GM12878 (cell line): ENCODE measurements around the gene TEX9. TPM values are rescaled to one million over a fixed set of nuclear protein-coding genes. Genes with fewer than 3 reads are reported as not detected.

Experiments
- ATAC-seq: fragments of 200-7000 bp; cut with Tn5 transposase; 3 replicates; pipeline ENCODE4 v1.9.1; 2020; ENCODE audit warnings: mild to moderate bottlenecking, moderate library complexity
- BruUV-seq: library from RNA; stranded (reverse); fragments of 400-500 nt; replicated peaks from 2 replicates; lab custom pipeline; 2021; lab: Mats Ljungman, UMichigan
- CTCF ChIA-PET: fragments of 300-600 bp; sonication (Branson Sonifier 250); formaldehyde crosslinking; extraction: SDS; loops from one replicate; lab custom pipeline; 2021; ENCODE audit warnings: inconsistent platforms; lab: Yijun Ruan, JAX
- POLR2A ChIA-PET: fragments of 350-600 bp; formaldehyde crosslinking; extraction: SDS; loops from one replicate; lab custom pipeline; 2021; ENCODE audit warnings: inconsistent platforms; lab: Charles Lee
- RAD21 ChIA-PET: fragments of 300-600 bp; sonication (Branson Sonifier 250); formaldehyde crosslinking; loops from one replicate; lab custom pipeline; 2023; ENCODE audit warnings: antibody characterized with exemption; ENCODE audit not compliant: unreplicated experiment; lab: Charles Lee
- SMC1A ChIA-PET: fragments of 300-600 bp; sonication (Branson Sonifier 250); formaldehyde crosslinking; loops from one replicate; lab custom pipeline; 2023; ENCODE audit not compliant: unreplicated experiment, uncharacterized antibody; lab: Charles Lee
- DNase-seq: peaks from one replicate; pipeline ENCODE4 v3.0.0-alpha.2; 2011; ENCODE audit warnings: low read depth, low spot score
- FAIRE-seq: peaks from 3 replicates; lab custom pipeline; 2011; peaks lifted over from hg19 to GRCh38; lab: Jason Lieb, UNC
- H2AFZ ChIP-seq: 2 replicates; pipeline ENCODE4 v1.6.0; 2011; ENCODE audit warnings: low read depth, low read length, control low read depth; ENCODE audit not compliant: control insufficient read depth
- H3K27ac ChIP-seq: 2 replicates; pipeline ENCODE4 v1.5.1; 2011; ENCODE audit warnings: control low read depth; ENCODE audit not compliant: control insufficient read depth, insufficient read depth
- H3K27me3 ChIP-seq, 2 experiments: replicated peaks in 1 of 2; 2 replicates each; pipeline versions ENCODE4 v1.6.0 to v1.6.1; 2011; ENCODE audit warnings: low read length in 1 of 2; ENCODE audit not compliant: control insufficient read depth in 2 of 2, insufficient read depth in 2 of 2
- H3K36me3 ChIP-seq, 2 experiments: 2 replicates each; pipeline ENCODE4 v1.5.1; 2011; ENCODE audit warnings: low read length in 1 of 2; ENCODE audit not compliant: control insufficient read depth in 2 of 2, insufficient read depth in 2 of 2
- H3K4me1 ChIP-seq: 2 replicates; pipeline ENCODE4 v1.6.1; 2011; ENCODE audit warnings: mild to moderate bottlenecking, low read length, moderate library complexity, mixed read lengths; ENCODE audit not compliant: control insufficient read depth, insufficient read depth
- H3K4me2 ChIP-seq: 2 replicates; pipeline ENCODE4 v1.6.0; 2011; ENCODE audit warnings: control low read depth; ENCODE audit not compliant: control insufficient read depth, insufficient read depth
- H3K4me3 ChIP-seq: fragments of 200-600 bp; sonication (generic); 2 replicates; pipeline ENCODE4 v1.5.1; 2016
- H3K79me2 ChIP-seq: 2 replicates; pipeline ENCODE4 v1.6.0; 2011; ENCODE audit warnings: low read length; ENCODE audit not compliant: control insufficient read depth, insufficient read depth
- H3K9ac ChIP-seq: 2 replicates; pipeline ENCODE4 v1.8.0; 2011; ENCODE audit warnings: low read length, control low read depth, mixed read lengths; ENCODE audit not compliant: control insufficient read depth, insufficient read depth
- H3K9me3 ChIP-seq: replicated peaks from 3 replicates; pipeline ENCODE4 v1.5.1; 2011; ENCODE audit warnings: mild to moderate bottlenecking, low read length; ENCODE audit not compliant: control insufficient read depth, insufficient read depth
- H4K20me1 ChIP-seq: 2 replicates; pipeline ENCODE4 v1.6.0; 2011; ENCODE audit not compliant: control insufficient read depth, insufficient read depth
- ATF2 ChIP-seq: IDR thresholded peaks from 2 replicates; pipeline ENCODE4 v1.6.1; 2012; ENCODE audit warnings: low read length, inconsistent platforms
- CBX5 ChIP-seq: sonication (generic); IDR thresholded peaks from 2 replicates; pipeline ENCODE4 v1.6.1; 2016; ENCODE audit warnings: low read depth, moderate library complexity, mild to moderate bottlenecking, inconsistent platforms
- E2F4 ChIP-seq: IDR thresholded peaks from 2 replicates; pipeline ENCODE4 v1.6.1; 2012; ENCODE audit warnings: low read depth, low read length, improper control_type of control experiment
- EED ChIP-seq: sonication (generic); IDR thresholded peaks from 2 replicates; pipeline ENCODE4 v1.6.1; 2016; ENCODE audit warnings: antibody characterized with exemption, low read depth
- EZH2 ChIP-seq: IDR thresholded peaks from 2 replicates; pipeline ENCODE4 v1.6.1; 2012; ENCODE audit warnings: low read depth, mild to moderate bottlenecking, control low read depth, inconsistent platforms, low read length, borderline replicate concordance; ENCODE audit not compliant: control insufficient read depth
- MAX ChIP-seq: IDR thresholded peaks from 2 replicates; pipeline ENCODE4 v1.6.1; 2012; ENCODE audit warnings: low read depth, low read length, improper control_type of control experiment
- MTA2 ChIP-seq: fragments of 450-650 bp; IDR thresholded peaks from 2 replicates; pipeline ENCODE4 v1.6.1; 2016; ENCODE audit warnings: low read depth, mild to moderate bottlenecking, moderate library complexity
- NR2C2 ChIP-seq: IDR thresholded peaks from 2 replicates; pipeline ENCODE4 v1.6.1; 2011; ENCODE audit warnings: borderline replicate concordance, low read depth; ENCODE audit not compliant: control insufficient read depth, insufficient read length
- PBX3 ChIP-seq: IDR thresholded peaks from 2 replicates; pipeline ENCODE4 v1.6.1; 2011; ENCODE audit warnings: mild to moderate bottlenecking, low read depth, low read length, moderate library complexity; ENCODE audit not compliant: insufficient replicate concordance
- PRDM15 ChIP-seq: fragments of 450-650 bp; formaldehyde crosslinking; IDR thresholded peaks from 2 replicates; pipeline ENCODE4 v1.4.0; 2020; ENCODE audit warnings: mild to moderate bottlenecking, moderate library complexity
- RAD21 ChIP-seq: IDR thresholded peaks from 2 replicates; pipeline ENCODE4 v1.6.1; 2011; ENCODE audit warnings: mild to moderate bottlenecking, low read depth, low read length, moderate library complexity; ENCODE audit not compliant: insufficient read depth
- SMAD1 ChIP-seq: fragments of 450-650 bp; IDR thresholded peaks from 2 replicates; pipeline ENCODE4 v1.6.1; 2018; ENCODE audit warnings: mild to moderate bottlenecking, low read depth; ENCODE audit not compliant: partially characterized antibody
- SREBF1 ChIP-seq: IDR thresholded peaks from 2 replicates; pipeline ENCODE4 v1.6.1; 2012; ENCODE audit warnings: mild to moderate bottlenecking, low read length
- WRNIP1 ChIP-seq: IDR thresholded peaks from 2 replicates; pipeline ENCODE4 v1.6.1; 2011; ENCODE audit warnings: low read depth, low read length, improper control_type of control experiment, borderline replicate concordance
- YY1 ChIP-seq: IDR thresholded peaks from 2 replicates; pipeline ENCODE4 v1.6.1; 2011; ENCODE audit warnings: low read depth, mild to moderate bottlenecking, low read length
- WGBS: methylation state at CpG from one replicate; pipeline ENCODE4 v1.1.6; 2016; ENCODE audit warnings: low lambda C conversion rate; ENCODE audit not compliant: insufficient replicate concordance, insufficient coverage; ENCODE audit errors: missing lambda C conversion rate; 5-methylcytosine and 5-hydroxymethylcytosine counted together
- in situ Hi-C: fragments of 300-500 bp; cut with MboI; formaldehyde crosslinking; loops from 9 replicates; pipeline ENCODE4 v1.14.3; 2018; ENCODE audit warnings: mixed read lengths
- intact Hi-C: fragments of 100-400 bp; cut with micrococcal nuclease; formaldehyde crosslinking; loops from one replicate; pipeline ENCODE4 v1.14.2; 2022; ENCODE audit not compliant: unreplicated experiment
- polyA plus RNA-seq, 11 experiments: library from polyadenylated mRNA; depleted of rRNA in 4 of 11; unstranded in 6 of 11; stranded (reverse) in 5 of 11; fragments of >200 nt; fragmentation: Nextera tagmentation in 4 of 11; fragmentation: Illumina TruSeq in 1 of 11; extraction: Ambion mirVana in 4 of 11; extraction: Trizol in 1 of 11; gene quantifications; 1 replicate in 1 of 11; 2 replicates in 10 of 11; pipeline versions ENCODE4 v1.2.1 to v1.2.3, GENCODE V29; 2011 to 2016; ENCODE audit warnings: inconsistent platforms in 2 of 11, missing spikeins in 2 of 11, low read depth in 1 of 11
- total RNA-seq, 4 experiments: library from RNA; depleted of rRNA in 3 of 4; stranded (reverse); fragments of >200 nt in 3 of 4; fragmentation: Illumina TruSeq in 1 of 4; extraction: Trizol in 1 of 4; gene quantifications; 2 replicates each; pipeline versions ENCODE4 v1.2.1 to v1.2.3, GENCODE V29; 2013 to 2021

Gene TEX9
- total and polyA plus RNA-seq, 10 of the 15 experiments (the other 5 are each of a cell fraction or from before 2014, with no cell fraction given) = 9.0 to 155 (median 70.0) TPM

GRCh38 chr15:56440214-56440770 lies 75.1 kb downstream of the TEX9 start:
- Histone ChIP-seq H3K79me2 (no peaks in the 10 kb centered on the region), H3K4me1 (no peaks in the 10 kb centered on the region), H3K27ac (no peak overlapping the region), H3K4me2 (no peak overlapping the region), H3K9me3 (no peaks in the 10 kb centered on the region), H2AFZ (no peak overlapping the region), H4K20me1 (no peaks in the 10 kb centered on the region), H3K36me3 (no peaks in the 10 kb centered on the region), H3K4me3 (no peak overlapping the region), H3K27me3 (no peaks in the 10 kb centered on the region), H3K9ac (no peak overlapping the region)
- intact Hi-C loops (no loop called here), in situ Hi-C loops (loop anchor here (25.0 kb wide), 1 partner anchor 778 kb away; no protein-coding TSS in a partner anchor)
- ChIA-PET SMC1A (interaction anchor here (0.9 kb wide), 1 partner anchor 10 kb away, joined by 3 read pairs; no protein-coding TSS in a partner anchor), CTCF (interaction anchor here (0.6 to 1.1 kb wide), 3 partner anchors 10 to 188 kb away, joined by 3 read pairs; no protein-coding TSS in a partner anchor), RAD21 (interaction anchor here (0.6 kb wide), 1 partner anchor 179 kb away, joined by 3 read pairs; no protein-coding TSS in a partner anchor), POLR2A (no interaction called here)
- no TSS peak for BruUV-seq
- 89% methylated on average over 1 of the region's 1 CpG for WGBS
- FAIRE-seq (no peak), ATAC-seq (no peak), DNase-seq (no peak)
- TF ChIP-seq MAX (no peak), PBX3 (no peak), RAD21 (no peak), ATF2 (no peak), EZH2 (no peak), YY1 (no peak), SREBF1 (no peak), CBX5 (no peak), E2F4 (no peak), NR2C2 (no peak), EED (no peak), WRNIP1 (no peak), PRDM15 (CRISPR knock-in tag) (no peak), SMAD1 (no peak), MTA2 (no peak)
